IMR-90 (cell line): Measurements from ENCODE around the gene TGM2.

Experiments
- BHLHE40 ChIP-seq: fragments of 150-350 bp; IDR thresholded peaks from 2 replicates; pipeline ENCODE4 v1.6.1; 2016; ENCODE audit warnings: mild to moderate bottlenecking, low read depth, low read length
- CEBPB ChIP-seq: IDR thresholded peaks from 2 replicates; pipeline ENCODE4 v1.6.1; 2012; ENCODE audit warnings: low read depth, low read length, improper control_type of control experiment
- MAFK ChIP-seq: IDR thresholded peaks from 2 replicates; pipeline ENCODE4 v1.6.1; 2012; ENCODE audit warnings: low read depth, low read length, improper control_type of control experiment
- MAZ ChIP-seq: IDR thresholded peaks from 2 replicates; pipeline ENCODE4 v1.6.1; 2012; ENCODE audit warnings: low read depth, mild to moderate bottlenecking, low read length, improper control_type of control experiment, moderate library complexity, borderline replicate concordance
- MXI1 ChIP-seq: IDR thresholded peaks from 2 replicates; pipeline ENCODE4 v1.6.1; 2012; ENCODE audit warnings: low read depth, mild to moderate bottlenecking, low read length, moderate library complexity, borderline replicate concordance
- NFE2L2 ChIP-seq: fragments of 150-350 bp; IDR thresholded peaks from 2 replicates; pipeline ENCODE4 v1.6.1; 2016; ENCODE audit warnings: low read depth, mild to moderate bottlenecking, low read length
- POLR2A ChIP-seq: IDR thresholded peaks from 2 replicates; pipeline ENCODE4 v1.6.1; 2012; ENCODE audit warnings: mild to moderate bottlenecking, low read depth, low read length
- RAD21 ChIP-seq: IDR thresholded peaks from 2 replicates; pipeline ENCODE4 v1.6.1; 2012; ENCODE audit warnings: low read length, improper control_type of control experiment
- RCOR1 ChIP-seq: IDR thresholded peaks from 2 replicates; pipeline ENCODE4 v1.6.1; 2012; ENCODE audit warnings: mild to moderate bottlenecking, low read length, improper control_type of control experiment; ENCODE audit not compliant: insufficient replicate concordance
- RFX5 ChIP-seq: IDR thresholded peaks from 2 replicates; pipeline ENCODE4 v1.8.0; 2012; ENCODE audit warnings: low read depth, mild to moderate bottlenecking, low read length, moderate library complexity
- SMC3 ChIP-seq: fragments of 150-350 bp; IDR thresholded peaks from 2 replicates; pipeline ENCODE4 v1.6.1; 2016; ENCODE audit warnings: low read depth, mild to moderate bottlenecking, antibody characterized with exemption, low read length, moderate library complexity
- TF ChIP-seq, protein P1 (sequence below): conservative IDR thresholded peaks from 2 replicates; pipeline ENCODE4 v1.5.1; 2012; ENCODE audit warnings: mild to moderate bottlenecking, low read depth, low read length, improper control_type of control experiment
- TF ChIP-seq, protein P2 (sequence below): fragments of 150-350 bp; IDR thresholded peaks from 2 replicates; pipeline ENCODE4 v1.6.1; 2016; ENCODE audit warnings: low read depth, mild to moderate bottlenecking, low read length, moderate library complexity, borderline replicate concordance
- TF ChIP-seq, protein P3 (sequence below): fragments of 150-350 bp; IDR thresholded peaks from 2 replicates; pipeline ENCODE4 v1.6.1; 2017; ENCODE audit warnings: mild to moderate bottlenecking, antibody characterized with exemption, low read length, low read depth

DNA sequence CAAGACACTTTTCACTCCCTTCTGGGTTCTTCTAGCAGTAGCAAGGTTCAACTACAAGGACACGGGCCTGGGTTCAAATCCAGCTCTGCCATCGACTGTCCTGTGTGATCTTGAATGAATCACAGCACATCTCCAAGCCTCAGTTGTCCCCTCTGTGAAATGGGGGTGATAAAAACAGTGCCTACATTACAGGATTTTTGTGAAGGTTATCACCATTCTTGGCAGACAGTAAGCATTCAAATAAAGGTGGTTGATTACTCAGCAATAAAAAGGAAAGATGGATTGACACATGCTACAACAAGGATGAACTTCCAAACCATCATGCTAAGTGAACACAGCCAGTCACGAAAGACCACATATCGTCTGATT is 6.6 kb upstream of the TGM2 start:
- no peak for TF ChIP-seq RAD21
- TF ChIP-seq, protein P1, sequence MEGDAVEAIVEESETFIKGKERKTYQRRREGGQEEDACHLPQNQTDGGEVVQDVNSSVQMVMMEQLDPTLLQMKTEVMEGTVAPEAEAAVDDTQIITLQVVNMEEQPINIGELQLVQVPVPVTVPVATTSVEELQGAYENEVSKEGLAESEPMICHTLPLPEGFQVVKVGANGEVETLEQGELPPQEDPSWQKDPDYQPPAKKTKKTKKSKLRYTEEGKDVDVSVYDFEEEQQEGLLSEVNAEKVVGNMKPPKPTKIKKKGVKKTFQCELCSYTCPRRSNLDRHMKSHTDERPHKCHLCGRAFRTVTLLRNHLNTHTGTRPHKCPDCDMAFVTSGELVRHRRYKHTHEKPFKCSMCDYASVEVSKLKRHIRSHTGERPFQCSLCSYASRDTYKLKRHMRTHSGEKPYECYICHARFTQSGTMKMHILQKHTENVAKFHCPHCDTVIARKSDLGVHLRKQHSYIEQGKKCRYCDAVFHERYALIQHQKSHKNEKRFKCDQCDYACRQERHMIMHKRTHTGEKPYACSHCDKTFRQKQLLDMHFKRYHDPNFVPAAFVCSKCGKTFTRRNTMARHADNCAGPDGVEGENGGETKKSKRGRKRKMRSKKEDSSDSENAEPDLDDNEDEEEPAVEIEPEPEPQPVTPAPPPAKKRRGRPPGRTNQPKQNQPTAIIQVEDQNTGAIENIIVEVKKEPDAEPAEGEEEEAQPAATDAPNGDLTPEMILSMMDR = no peak
- TF ChIP-seq, protein P2, sequence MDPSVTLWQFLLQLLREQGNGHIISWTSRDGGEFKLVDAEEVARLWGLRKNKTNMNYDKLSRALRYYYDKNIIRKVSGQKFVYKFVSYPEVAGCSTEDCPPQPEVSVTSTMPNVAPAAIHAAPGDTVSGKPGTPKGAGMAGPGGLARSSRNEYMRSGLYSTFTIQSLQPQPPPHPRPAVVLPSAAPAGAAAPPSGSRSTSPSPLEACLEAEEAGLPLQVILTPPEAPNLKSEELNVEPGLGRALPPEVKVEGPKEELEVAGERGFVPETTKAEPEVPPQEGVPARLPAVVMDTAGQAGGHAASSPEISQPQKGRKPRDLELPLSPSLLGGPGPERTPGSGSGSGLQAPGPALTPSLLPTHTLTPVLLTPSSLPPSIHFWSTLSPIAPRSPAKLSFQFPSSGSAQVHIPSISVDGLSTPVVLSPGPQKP = no peak
- no peak for TF ChIP-seq SMC3
- TF ChIP-seq, protein P3, sequence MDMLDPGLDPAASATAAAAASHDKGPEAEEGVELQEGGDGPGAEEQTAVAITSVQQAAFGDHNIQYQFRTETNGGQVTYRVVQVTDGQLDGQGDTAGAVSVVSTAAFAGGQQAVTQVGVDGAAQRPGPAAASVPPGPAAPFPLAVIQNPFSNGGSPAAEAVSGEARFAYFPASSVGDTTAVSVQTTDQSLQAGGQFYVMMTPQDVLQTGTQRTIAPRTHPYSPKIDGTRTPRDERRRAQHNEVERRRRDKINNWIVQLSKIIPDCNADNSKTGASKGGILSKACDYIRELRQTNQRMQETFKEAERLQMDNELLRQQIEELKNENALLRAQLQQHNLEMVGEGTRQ = no peak
- no peak for TF ChIP-seq RFX5
- TF ChIP-seq CEBPB = no peak
- TF ChIP-seq POLR2A = no peak
- no peak for TF ChIP-seq MXI1
- no peak for TF ChIP-seq MAFK
- TF ChIP-seq MAZ = no peak
- no peak for TF ChIP-seq RCOR1
- no peak for TF ChIP-seq NFE2L2
- TF ChIP-seq BHLHE40 = no peak
